GM23248 (cell line): Measurements from ENCODE around the gene NTRK2. TPM values are rescaled to one million over a fixed set of nuclear protein-coding genes. Genes with fewer than 3 reads are reported as not detected.

Source experiments
- DNase-seq: peaks from one replicate; pipeline ENCODE4 v3.0.0-alpha.2; 2015
- H2AFZ ChIP-seq: fragments of 200-600 bp; sonication (generic); 2 replicates; pipeline ENCODE4 v1.6.1; 2016; ENCODE audit warnings: antibody characterized with exemption
- H3F3A ChIP-seq: fragments of 200-600 bp; sonication (generic); 2 replicates; pipeline ENCODE4 v1.6.1; 2016; ENCODE audit warnings: mild to moderate bottlenecking, antibody characterized with exemption, mixed run types; ENCODE audit not compliant: insufficient read depth
- H3K27ac ChIP-seq: fragments of 200-600 bp; sonication (generic); 2 replicates; pipeline ENCODE4 v1.5.1; 2016; ENCODE audit warnings: mild to moderate bottlenecking
- H3K27me3 ChIP-seq: fragments of 200-600 bp; sonication (generic); replicated peaks from 2 replicates; pipeline ENCODE4 v1.6.1; 2016; ENCODE audit warnings: mild to moderate bottlenecking; ENCODE audit not compliant: insufficient read depth
- H3K36me3 ChIP-seq: fragments of 200-600 bp; sonication (generic); 2 replicates; pipeline ENCODE4 v1.6.1; 2016; ENCODE audit warnings: low read depth, mild to moderate bottlenecking
- H3K4me1 ChIP-seq: fragments of 200-600 bp; sonication (generic); 2 replicates; pipeline ENCODE4 v1.6.1; 2016; ENCODE audit warnings: mild to moderate bottlenecking; ENCODE audit not compliant: insufficient read depth
- H3K4me2 ChIP-seq: fragments of 200-600 bp; sonication (generic); one replicate; pipeline ENCODE4 v1.6.1; 2016; ENCODE audit warnings: mild to moderate bottlenecking; ENCODE audit not compliant: unreplicated experiment
- H3K4me3 ChIP-seq: fragments of 200-600 bp; sonication (generic); 2 replicates; pipeline ENCODE4 v1.5.1; 2016; ENCODE audit warnings: mild to moderate bottlenecking
- H3K79me2 ChIP-seq: fragments of 200-600 bp; sonication (generic); 2 replicates; pipeline ENCODE4 v1.6.1; 2016; ENCODE audit warnings: mild to moderate bottlenecking; ENCODE audit not compliant: insufficient read depth
- H3K9ac ChIP-seq: fragments of 200-600 bp; sonication (generic); 2 replicates; pipeline ENCODE4 v1.6.1; 2016; ENCODE audit warnings: mild to moderate bottlenecking
- H3K9me2 ChIP-seq: fragments of 200-600 bp; sonication (generic); 2 replicates; pipeline ENCODE4 v1.6.1; 2016; ENCODE audit warnings: mixed run types, mild to moderate bottlenecking, moderate library complexity; ENCODE audit not compliant: insufficient read depth
- H3K9me3 ChIP-seq: fragments of 200-600 bp; sonication (generic); one replicate; pipeline ENCODE4 v1.6.1; 2017; ENCODE audit warnings: low read depth
- H4K20me1 ChIP-seq: fragments of 200-600 bp; sonication (generic); 2 replicates; pipeline ENCODE4 v1.6.0; 2016; ENCODE audit not compliant: insufficient read depth
- EZH2 ChIP-seq: fragments of 200-600 bp; sonication (generic); IDR thresholded peaks from 2 replicates; pipeline ENCODE4 v1.6.1; 2018; ENCODE audit warnings: antibody characterized with exemption, mild to moderate bottlenecking; ENCODE audit not compliant: insufficient read depth, poor library complexity, severe bottlenecking
- EZH2phosphoT487 ChIP-seq: fragments of 200-600 bp; sonication (generic); IDR thresholded peaks from 2 replicates; pipeline ENCODE4 v1.6.1; 2018; ENCODE audit warnings: antibody characterized with exemption, moderate library complexity, mild to moderate bottlenecking, low read depth; ENCODE audit not compliant: insufficient read depth
- WGBS, 2 experiments: methylation state at CpG; one replicate each; pipeline ENCODE4 v1.1.6; 2015 to 2017; ENCODE audit warnings: low lambda C conversion rate in 2 of 2, low coverage in 1 of 2; ENCODE audit errors: missing lambda C conversion rate in 2 of 2; 5-methylcytosine and 5-hydroxymethylcytosine counted together
- in situ Hi-C: fragments of 300-500 bp; cut with MboI; formaldehyde crosslinking; loops from 2 replicates; pipeline ENCODE4 v1.15.0; 2020
- polyA plus RNA-seq: library from polyadenylated mRNA; unstranded; fragments of >200 nt; fragmentation: Nextera tagmentation; extraction: Ambion mirVana; gene quantifications from 2 replicates; pipeline ENCODE4 v1.2.1, GENCODE V29; 2016
- total RNA-seq: library from RNA; depleted of rRNA; stranded (reverse); fragments of >200 nt; shearing (Covaris generic); gene quantifications from 2 replicates; pipeline ENCODE4 v1.2.3, GENCODE V29; 2014

NTRK2 gene
- total and polyA plus RNA-seq, 2 experiments from 2014 or later: not detected

DNA sequence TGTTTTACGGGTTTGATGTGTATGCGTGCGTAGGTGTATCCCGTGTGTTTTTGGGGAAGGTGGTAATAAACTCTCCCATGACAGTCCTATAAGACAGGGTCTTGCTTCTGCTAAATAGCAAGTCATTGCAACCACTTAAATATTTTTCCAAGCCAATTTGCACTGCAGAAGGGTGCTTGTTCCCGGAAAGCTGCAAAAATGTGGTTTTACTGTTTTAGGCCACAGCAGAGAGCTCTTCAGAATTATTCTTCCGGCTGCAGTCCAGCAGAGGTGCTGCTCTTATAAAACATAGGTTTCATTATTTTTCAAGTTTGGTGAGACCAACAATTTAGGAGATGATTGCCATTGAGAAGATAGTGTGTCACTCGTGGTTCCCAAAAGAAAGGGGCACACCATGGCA, 192.8 kb downstream of the NTRK2 start:
- no peaks in the 10 kb centered on the region for H4K20me1 ChIP-seq
- no peak overlapping the region for H3K4me2 ChIP-seq
- no peaks in the 10 kb centered on the region for H3K9me2 ChIP-seq
- WGBS, 2 experiments: 87 to 91% methylated on average over 7 of the region's 7 CpGs
- no peak for TF ChIP-seq EZH2phosphoT487
- no peak for TF ChIP-seq EZH2
- H3K4me3 ChIP-seq: no peak overlapping the region
- no peaks in the 10 kb centered on the region for H3K79me2 ChIP-seq
- peaks cover 12% of the 10 kb centered on the region for H3K4me1 ChIP-seq
- H3K27me3 ChIP-seq: no peaks in the 10 kb centered on the region
- H3K27ac ChIP-seq: no peak overlapping the region
- in situ Hi-C loops: no loop called here
- H2AFZ ChIP-seq: no peak overlapping the region
- no peaks in the 10 kb centered on the region for H3K9me3 ChIP-seq
- no peak overlapping the region for H3K9ac ChIP-seq
- H3F3A ChIP-seq: peaks cover 8% of the 10 kb centered on the region
- DNase-seq: no peak
- no peaks in the 10 kb centered on the region for H3K36me3 ChIP-seq

DNA sequence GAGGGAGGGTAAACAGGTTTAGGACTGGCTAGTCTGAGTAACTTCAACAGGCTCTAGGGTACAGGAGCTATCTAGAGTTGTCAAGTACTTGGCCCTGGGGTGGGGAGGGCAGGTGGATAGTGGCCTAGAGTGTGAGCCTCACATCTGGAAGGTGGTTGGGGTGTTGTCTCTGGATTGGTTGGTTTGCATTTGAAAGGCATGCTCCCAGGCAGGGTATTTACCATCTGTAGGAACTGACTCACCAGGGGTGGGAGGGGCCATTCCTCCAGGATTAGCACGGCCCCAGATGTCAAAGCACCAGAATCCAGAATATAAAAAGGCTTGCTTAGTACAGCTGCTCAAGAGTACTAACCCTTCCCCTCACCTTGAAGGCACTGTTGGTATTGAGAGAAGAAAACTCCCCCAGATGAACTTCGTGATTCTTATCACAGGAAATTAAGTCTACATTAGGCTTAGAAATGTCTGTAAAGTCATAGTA, 193.3 kb downstream of the NTRK2 start:
- 0 to 4% methylated on average over 2 of the region's 2 CpGs for WGBS, 2 experiments
- H3K4me3 ChIP-seq: no peak overlapping the region
- H3K4me2 ChIP-seq: no peak overlapping the region
- in situ Hi-C loops: no loop called here
- H3K27ac ChIP-seq: no peak overlapping the region
- H3K9me2 ChIP-seq: no peaks in the 10 kb centered on the region
- peaks cover 7% of the 10 kb centered on the region for H3K4me1 ChIP-seq
- H2AFZ ChIP-seq: no peak overlapping the region
- H4K20me1 ChIP-seq: no peaks in the 10 kb centered on the region
- H3F3A ChIP-seq: peaks cover 2% of the 10 kb centered on the region; the same call in 1 of the 2 replicates
- H3K36me3 ChIP-seq: no peaks in the 10 kb centered on the region
- TF ChIP-seq EZH2phosphoT487: no peak
- no peak for TF ChIP-seq EZH2
- peak; percentile 81 for DNase-seq
- no peak overlapping the region for H3K9ac ChIP-seq
- H3K79me2 ChIP-seq: no peaks in the 10 kb centered on the region
- no peaks in the 10 kb centered on the region for H3K9me3 ChIP-seq
- H3K27me3 ChIP-seq: no peaks in the 10 kb centered on the region

DNA sequence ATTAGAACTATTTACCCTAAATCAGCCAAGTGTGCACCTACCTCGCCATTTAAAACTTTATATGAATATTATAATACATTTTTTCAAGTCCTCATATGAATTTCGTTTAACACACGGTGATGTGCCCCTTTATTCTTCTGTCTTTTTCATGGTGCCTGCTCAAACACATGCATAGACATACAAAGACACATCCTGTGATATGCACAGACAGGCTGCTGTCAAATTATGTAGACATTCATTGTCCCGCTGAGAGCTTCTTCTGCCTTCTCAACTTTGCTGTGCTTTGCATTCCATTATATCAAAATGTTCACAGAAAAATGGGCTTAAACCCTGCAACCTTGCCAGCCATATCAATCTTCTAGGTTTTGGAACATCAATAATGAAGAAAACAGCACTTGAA, 193.8 kb downstream of the NTRK2 start:
- Histone ChIP-seq H3F3A (no peaks in the 10 kb centered on the region), H3K9ac (no peak overlapping the region), H3K9me3 (no peaks in the 10 kb centered on the region), H4K20me1 (no peaks in the 10 kb centered on the region), H3K27ac (no peak overlapping the region), H3K4me3 (no peak overlapping the region), H3K4me1 (peaks cover 6% of the 10 kb centered on the region; the same call in 1 of the 2 replicates), H2AFZ (no peak overlapping the region), H3K79me2 (no peaks in the 10 kb centered on the region), H3K4me2 (no peak overlapping the region), H3K36me3 (no peaks in the 10 kb centered on the region), H3K27me3 (no peaks in the 10 kb centered on the region), H3K9me2 (no peaks in the 10 kb centered on the region)
- TF ChIP-seq EZH2phosphoT487 (no peak), EZH2 (no peak)
- in situ Hi-C loops: no loop called here
- no peak for DNase-seq
- WGBS, 2 experiments: 81 to 92% methylated on average over 4 of the region's 4 CpGs

DNA sequence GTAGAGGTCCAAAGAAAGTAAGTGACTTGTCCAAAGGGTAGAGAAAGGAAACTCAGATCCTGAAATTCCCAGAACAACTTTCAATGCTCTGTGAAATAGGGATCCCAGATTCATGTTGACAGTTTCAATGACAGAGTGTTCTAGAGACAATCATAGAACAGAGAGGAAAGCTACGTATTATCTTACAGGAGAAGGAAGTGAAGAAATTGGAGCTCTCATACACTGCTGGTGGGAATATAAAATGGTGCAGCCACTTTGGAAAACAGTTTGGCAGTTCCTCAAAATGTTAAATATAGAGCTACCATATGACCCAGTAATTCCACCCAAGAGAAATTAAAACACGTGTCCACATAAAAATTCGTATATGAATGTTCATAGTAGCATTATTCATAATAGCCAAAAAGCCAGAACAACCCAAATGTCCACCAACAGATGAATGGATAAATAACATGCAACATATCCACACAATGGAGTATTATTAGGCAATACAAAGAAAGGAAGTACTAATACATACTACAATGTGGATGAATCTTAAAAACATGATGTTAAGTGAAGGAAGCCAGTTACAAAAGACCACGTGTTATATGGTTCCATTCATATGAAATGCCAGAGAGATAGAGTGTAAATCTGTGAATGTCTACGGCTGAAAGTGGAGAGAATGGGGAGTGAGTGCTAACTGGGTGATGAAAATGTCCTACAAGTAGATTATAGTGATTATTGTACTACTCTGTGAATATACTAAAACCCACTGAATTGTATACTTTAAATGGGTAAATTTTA, 197.1 kb downstream of the NTRK2 start:
- TF ChIP-seq EZH2 (no peak), EZH2phosphoT487 (no peak)
- peaks cover 6% of the 10 kb centered on the region; the same call in 1 of the 2 replicates for H3K4me1 ChIP-seq
- in situ Hi-C loops: no loop called here
- H3K79me2 ChIP-seq: no peaks in the 10 kb centered on the region
- no peak overlapping the region for H3K9ac ChIP-seq
- H3K9me2 ChIP-seq: no peaks in the 10 kb centered on the region
- no peaks in the 10 kb centered on the region for H4K20me1 ChIP-seq
- H3K4me3 ChIP-seq: no peak overlapping the region
- no peak overlapping the region for H3K27ac ChIP-seq
- H3F3A ChIP-seq: no peaks in the 10 kb centered on the region
- H3K27me3 ChIP-seq: no peaks in the 10 kb centered on the region
- 79 to 81% methylated on average over 5 of the region's 5 CpGs for WGBS, 2 experiments
- H3K9me3 ChIP-seq: no peaks in the 10 kb centered on the region
- no peak overlapping the region for H2AFZ ChIP-seq
- no peaks in the 10 kb centered on the region for H3K36me3 ChIP-seq
- no peak overlapping the region for H3K4me2 ChIP-seq
- DNase-seq: no peak
